GM19372 (cell line): ENCODE data around the gene MAP3K21.

Experiments used
- ATAC-seq: cut with Tn5 transposase; IDR thresholded peaks from one replicate; pipeline ENCODE4 v1.9.1; 2021; ENCODE audit warnings: mild to moderate bottlenecking, low read depth, moderate library complexity; ENCODE audit not compliant: unreplicated experiment

Gene MAP3K21

DNA sequence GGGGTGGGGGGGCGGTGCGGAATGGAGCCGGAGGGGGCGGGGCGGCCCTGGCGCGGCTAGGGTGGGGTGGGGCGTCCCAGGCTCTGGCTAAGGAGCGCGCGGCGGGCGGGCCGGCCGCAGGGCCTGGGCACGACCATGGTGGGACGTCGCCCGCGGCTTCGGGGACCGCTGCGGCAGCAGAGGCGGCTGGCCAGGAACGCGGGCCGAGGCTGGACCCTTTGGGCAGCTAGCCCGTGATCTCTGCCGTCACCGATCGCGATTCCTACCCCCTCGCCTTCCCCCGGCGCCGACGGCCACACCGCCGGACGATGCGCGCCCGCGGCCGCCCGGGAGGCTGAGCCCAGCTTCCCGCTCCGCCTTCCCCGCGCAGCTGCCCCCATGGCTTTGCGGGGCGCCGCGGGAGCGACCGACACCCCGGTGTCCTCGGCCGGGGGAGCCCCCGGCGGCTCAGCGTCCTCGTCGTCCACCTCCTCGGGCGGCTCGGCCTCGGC, at the start of gene MAP3K21:
Gene MAP3K21, plus strand, starts transcription at position 74 of the 491 bp plus-strand sequence. Its CDS starts 305 bp downstream, at position 379.
- peak; percentile 42 for ATAC-seq

DNA sequence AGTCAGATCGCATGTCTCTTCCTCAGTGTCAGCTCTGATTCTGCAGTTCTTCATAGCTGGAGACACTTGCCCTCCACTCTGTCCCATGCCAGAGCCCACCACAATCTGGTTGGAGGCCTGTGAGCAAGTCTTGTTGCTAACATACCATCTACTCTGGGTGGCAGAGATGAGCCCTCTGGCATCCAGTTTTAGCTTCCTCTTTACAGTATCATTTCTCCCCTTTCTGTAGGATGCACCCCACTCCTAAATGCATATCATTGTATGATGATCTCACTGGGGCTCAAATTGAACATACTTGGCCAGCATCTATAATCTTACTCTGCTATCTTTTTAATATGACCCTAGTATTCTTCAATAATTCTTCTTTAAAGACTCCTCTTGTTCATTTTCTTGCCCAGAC, 48.9 kb upstream of the MAP3K21 start:
- no peak for ATAC-seq

DNA sequence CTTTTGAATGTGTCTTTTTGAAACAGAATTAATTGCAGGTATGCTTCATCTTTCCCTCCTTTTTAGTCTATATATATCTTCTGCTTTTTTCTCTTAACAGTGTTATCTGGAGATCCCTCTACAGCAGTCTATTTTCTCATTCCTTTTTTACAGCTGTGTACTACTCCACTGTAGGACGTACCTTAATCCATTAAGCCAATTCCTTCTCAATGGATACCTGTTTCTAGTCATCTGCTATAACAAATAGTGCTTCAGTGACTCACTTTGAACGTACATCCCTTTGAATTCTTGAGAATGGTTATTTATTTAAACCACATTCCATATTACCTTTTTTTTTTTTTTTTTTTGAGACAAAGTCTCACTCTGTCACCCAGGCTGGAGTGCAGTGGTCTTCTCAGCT, 47.6 kb upstream of the MAP3K21 start:
- ATAC-seq = no peak

GRCh38 chr1:233281711-233282581, 45.6 kb upstream of the MAP3K21 start:
- peak; percentile 85 for ATAC-seq

- no peak for ATAC-seq
These were observed 45.0 kb upstream of the MAP3K21 start for GRCh38 chr1:233282582-233282886.

DNA sequence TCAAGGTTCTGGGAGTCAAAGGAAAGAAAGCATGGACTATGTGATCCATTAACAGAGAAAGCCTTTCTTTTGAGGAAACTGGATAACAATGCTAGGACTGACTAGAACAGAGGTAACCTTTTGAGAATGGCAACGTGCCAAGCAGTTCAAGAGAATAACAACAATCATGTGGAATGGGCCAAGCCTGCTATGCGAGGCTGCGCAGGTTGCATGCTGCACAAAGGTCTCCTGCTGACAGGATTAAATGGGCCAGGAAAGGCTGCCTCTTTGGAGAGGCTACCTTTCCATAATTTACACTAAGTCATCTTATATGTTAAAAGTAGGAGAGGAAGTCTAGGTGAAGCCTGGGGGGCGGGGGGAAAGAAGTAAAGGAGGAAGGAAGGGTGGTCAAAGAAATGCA, 37.8 kb upstream of the MAP3K21 start:
- ATAC-seq = no peak

- ATAC-seq = no peak
These were observed 37.0 kb upstream of the MAP3K21 start for GRCh38 chr1:233290396-233291034.

DNA sequence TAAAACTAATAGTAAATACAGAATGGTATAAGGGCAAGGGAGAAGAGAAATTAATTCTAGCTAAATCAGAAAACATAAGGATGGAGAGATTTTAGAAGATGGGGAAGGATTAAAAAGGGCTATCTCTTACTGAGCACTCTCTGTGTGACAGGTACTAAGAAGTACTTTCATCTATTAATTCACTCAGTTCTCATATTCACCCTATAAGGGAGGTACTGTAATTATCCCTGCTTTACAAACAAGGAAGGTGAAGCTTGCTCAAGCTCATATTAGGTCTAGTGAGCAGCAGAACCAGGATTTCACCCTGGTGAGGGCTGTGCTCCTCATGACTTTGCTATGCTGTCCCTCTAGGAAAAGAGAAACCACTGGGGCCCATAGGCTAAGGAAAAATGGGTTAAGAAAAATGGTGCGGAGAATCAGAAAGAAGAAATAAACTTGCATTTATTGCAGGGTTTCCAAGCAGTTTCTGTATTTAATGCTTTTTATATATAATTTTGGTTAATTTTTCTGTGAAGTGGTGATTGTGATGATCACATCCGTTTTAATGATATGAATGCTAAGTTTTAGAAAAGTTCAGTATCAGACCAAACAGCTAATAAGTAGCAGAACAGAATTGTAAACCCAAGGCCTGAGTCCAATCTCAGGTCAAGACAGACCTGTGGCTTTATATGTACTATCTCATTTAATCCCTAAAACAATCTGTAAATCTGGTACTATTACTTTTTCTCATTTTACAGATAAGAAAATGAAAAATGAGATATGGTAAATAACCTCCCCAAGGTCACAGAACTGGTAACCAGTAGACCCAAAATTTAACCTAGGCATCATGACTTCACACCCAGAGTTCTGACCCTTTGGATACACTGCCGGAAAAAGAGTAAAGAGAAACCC, 33.7 kb upstream of the MAP3K21 start:
- ATAC-seq = no peak

DNA sequence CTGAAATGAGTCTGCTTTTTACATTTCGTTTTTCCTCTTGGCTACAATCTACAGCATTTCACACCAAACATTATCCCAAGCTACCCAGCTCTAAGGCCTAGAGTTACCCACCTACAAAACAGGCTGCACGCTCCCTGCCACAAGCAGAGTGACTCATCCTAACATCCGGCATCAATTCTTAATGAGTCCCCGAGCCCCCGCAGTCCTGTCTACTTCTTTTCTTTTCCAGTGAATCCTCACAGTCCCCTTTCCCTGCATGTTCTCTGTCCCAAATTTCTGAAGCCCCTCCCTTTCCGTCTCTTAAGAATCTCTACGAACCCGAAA, 32.6 kb upstream of the MAP3K21 start:
- peak; percentile 28 for ATAC-seq

GRCh38 chr1:233295237-233295974, 32.1 kb upstream of the MAP3K21 start, which contains the start of gene PCNX2:
TSS of gene PCNX2 (minus strand) at chr1:233295725. CDS start at chr1:233295478, 247 bp downstream.
- peak; percentile 95 for ATAC-seq

GRCh38 chr1:233295975-233296322, 31.6 kb upstream of the MAP3K21 start:
- no peak for ATAC-seq

DNA sequence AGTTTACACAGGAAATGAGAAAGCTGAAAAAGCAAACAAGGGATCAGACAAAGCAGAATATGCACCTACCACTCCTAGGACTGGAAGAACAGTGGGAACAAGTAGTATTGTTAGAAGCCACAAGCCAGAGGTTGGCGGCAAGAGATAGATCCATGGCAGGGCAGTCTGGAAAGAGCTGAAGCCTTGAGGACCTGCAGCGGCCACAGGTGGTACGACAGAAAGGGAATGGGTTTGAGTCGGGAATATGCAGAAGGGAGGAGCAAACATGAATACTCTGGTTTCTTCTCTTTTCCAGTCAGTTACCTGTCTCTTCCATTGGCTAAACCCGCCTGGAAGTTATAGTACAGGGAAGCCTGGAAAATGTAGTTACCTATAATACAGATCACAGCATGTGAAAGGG, 28.1 kb upstream of the MAP3K21 start:
- ATAC-seq = no peak

GRCh38 chr1:233300326-233300725, 27.2 kb upstream of the MAP3K21 start:
- ATAC-seq = no peak

- ATAC-seq = no peak
These were observed 22.9 kb upstream of the MAP3K21 start for GRCh38 chr1:233304489-233305102.

DNA sequence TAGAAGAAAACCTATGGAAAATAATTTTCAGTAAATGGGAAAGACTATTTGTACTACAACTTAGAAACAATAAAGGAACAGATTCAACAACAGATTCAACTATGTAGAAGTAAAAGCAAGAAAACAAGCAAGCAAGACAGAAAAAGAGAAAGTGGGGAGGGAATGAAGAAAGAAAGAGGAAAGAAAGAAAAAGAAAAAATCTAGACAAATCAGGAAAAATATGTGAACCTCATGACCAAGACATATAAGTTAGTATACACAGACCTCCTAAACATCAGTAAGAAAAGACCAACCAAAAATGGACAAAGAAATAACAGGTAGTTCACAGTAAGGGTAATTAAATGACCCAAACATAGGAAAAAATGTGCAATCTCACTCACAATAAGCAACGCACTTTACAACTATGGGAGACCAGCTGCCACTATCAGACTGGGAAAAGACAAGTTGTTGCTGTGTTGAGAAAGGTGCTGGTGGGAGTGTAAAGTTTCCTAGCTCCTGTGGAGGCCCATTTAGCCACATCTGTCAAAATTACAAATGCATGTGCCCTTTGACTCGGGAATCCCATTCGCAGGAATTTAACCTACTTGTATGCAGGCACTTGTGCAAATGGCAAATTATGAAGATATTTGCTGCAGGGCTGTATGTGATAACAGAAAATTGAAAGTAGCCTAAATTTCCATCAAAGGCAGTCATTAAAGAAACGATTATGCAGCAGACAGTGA, 13.9 kb upstream of the MAP3K21 start:
- ATAC-seq = no peak

GRCh38 chr1:233315718-233316301, 11.7 kb upstream of the MAP3K21 start:
- no peak for ATAC-seq

DNA sequence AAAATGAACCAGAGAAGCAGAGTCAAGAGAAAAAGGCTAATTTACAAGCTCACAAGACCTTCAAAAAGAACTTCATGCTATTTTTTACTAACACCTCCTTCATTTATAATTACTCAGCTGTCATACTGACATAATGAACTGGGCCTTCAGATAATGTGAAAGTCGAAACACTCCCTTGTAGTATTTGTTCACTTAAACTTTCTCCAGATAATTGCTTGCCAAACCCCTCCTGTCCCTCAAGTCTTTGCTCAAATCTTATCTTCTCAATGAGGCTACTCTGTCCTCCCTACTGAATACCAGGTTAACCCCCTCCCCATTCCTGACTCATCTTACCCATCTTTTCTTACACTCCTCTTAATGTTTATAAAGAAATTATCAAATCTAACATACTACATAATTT, 11.1 kb upstream of the MAP3K21 start:
- no peak for ATAC-seq

- ATAC-seq = no peak
These were observed 8.3 kb upstream of the MAP3K21 start for GRCh38 chr1:233319272-233319671.

DNA sequence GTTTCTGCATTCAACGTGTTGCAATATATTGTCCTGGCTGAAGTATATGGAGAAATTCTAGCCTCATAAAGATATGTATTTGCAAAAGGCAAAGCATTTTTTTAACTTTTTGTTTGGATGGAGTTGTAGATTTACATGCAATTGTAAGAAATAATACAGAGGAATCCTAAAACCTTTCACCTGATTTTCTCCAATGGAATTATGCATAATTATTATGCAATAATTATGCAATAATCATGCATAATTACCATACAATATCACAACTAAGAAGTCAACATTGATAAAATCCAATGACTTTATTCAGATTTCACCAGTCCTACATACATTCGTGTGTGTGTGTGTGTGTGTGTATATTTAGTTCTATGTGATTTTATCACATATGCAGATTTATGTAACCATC, 7.5 kb upstream of the MAP3K21 start:
- no peak for ATAC-seq
